Measurements from ENCODE around the gene DMRT1. TPM values are rescaled to one million over a fixed set of nuclear protein-coding genes. Genes with fewer than 3 reads are reported as not detected.
A peak's percentile ranks its signal among the peaks of the same experiment; 100 is the strongest.

Gene DMRT1
- total RNA-seq, 2 donors from 2014 or later, result not detected

DNA sequence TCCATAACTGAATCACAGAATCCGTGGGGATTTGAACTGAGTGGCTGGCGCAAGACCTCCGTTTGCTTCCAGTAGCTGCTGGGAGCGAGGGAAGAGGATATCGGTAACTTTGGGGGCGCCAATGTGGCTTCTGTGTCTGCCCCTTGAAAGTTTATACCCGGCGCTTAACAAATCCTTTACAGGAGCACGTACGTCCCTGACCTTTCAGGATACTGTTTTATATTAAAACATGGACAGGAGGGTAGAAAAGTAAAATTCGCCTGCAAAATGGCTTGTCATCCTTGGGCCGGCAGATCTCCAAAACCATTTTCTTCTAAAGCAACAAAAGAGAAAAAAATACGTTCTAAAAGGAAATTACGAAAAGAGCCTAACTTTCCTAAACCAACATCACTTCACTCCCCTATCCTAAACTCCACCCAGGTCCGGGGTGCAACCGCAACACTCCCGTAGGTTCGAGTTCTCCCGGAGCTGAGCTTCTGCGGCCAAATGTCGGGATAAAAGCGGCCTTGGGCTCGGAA lies 134.3 kb downstream of the DMRT1 start:
- no peak overlapping the region for H3K9ac ChIP-seq (ENCODE audit: low read depth in 2 of 2, low read length in 2 of 2)
- peaks cover 4% of the 10 kb centered on the region for H3K4me1 ChIP-seq
- intact Hi-C loops (cut with DNase I), result no loop called here
- no peak overlapping the region for H3K27ac ChIP-seq
- H3K9me3 ChIP-seq, result no peaks in the 10 kb centered on the region
- no peak overlapping the region for H3K4me3 ChIP-seq
- no peak for TF ChIP-seq CTCF (IDR thresholded peaks at IDR 0.05)
- H3K27me3 ChIP-seq, result peaks cover 94% of the 10 kb centered on the region
- no peaks in the 10 kb centered on the region for H3K36me3 ChIP-seq
- no peak for DNase-seq

- TF ChIP-seq CTCF (IDR thresholded peaks at IDR 0.05), result no peak
- intact Hi-C loops (cut with DNase I), result no loop called here
- H3K9ac ChIP-seq (ENCODE audit: low read depth in 2 of 2, low read length in 2 of 2), result no peak within 1 kb of the TSS
- no peak for DNase-seq
- peaks cover 93% of the 10 kb centered on the region for H3K27me3 ChIP-seq
- H3K36me3 ChIP-seq, result no peaks in the 10 kb centered on the region
- peaks cover 4% of the 10 kb centered on the region for H3K4me1 ChIP-seq
- no peaks in the 10 kb centered on the region for H3K9me3 ChIP-seq
- peak within 1 kb of the TSS; percentile 7 for H3K4me3 ChIP-seq
- H3K27ac ChIP-seq, result no peak within 1 kb of the TSS
These were observed 134.9 kb downstream of the DMRT1 start, which contains the start of gene DMRT3 for GRCh38 chr9:976258-976942. DMRT3 (plus strand) TSS chr9:976655; CDS start chr9:977002, 347 bp downstream.

DNA sequence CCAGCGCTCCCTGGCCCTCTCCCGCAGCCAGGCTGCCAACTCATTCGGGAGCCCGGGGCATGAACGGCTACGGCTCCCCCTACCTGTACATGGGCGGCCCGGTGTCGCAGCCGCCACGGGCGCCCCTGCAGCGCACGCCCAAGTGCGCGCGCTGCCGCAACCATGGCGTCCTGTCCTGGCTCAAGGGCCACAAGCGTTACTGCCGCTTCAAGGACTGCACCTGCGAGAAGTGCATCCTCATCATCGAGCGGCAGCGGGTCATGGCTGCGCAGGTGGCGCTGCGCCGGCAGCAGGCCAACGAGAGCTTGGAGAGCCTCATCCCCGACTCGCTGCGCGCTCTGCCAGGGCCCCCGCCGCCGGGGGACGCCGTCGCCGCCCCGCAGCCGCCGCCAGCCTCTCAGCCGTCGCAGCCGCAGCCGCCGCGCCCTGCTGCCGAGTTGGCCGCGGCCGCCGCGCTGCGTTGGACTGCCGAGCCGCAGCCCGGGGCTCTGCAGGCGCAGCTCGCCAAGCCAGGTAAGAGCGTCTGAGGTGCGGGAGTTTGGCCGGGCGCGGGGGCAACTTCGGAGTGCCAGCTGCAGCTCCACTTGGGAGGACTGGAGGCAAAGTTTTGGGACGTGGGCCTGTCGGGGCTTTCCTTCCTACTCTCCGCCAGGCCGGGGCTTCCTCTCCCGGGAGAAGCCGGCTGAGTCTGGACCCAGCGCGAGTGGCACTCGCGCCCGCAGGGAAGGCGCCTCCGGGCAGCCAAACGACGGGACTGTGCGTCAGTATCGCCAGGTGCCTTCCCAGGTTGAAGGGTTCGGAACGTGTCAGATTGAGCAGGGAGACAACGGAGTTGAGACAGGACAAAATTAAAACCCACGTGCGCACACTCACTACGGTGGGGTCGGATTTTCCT lies 135.7 kb downstream of the DMRT1 start:
- H3K36me3 ChIP-seq, result no peaks in the 10 kb centered on the region
- H3K4me3 ChIP-seq, result peak overlapping the region; percentile 7
- no peak for TF ChIP-seq CTCF (IDR thresholded peaks at IDR 0.05)
- no peaks in the 10 kb centered on the region for H3K9me3 ChIP-seq
- no peak overlapping the region for H3K9ac ChIP-seq (ENCODE audit: low read depth in 2 of 2, low read length in 2 of 2)
- DNase-seq, result no peak
- H3K27me3 ChIP-seq, result peaks cover 93% of the 10 kb centered on the region
- no peaks in the 10 kb centered on the region for H3K4me1 ChIP-seq
- H3K27ac ChIP-seq, result no peak overlapping the region
- intact Hi-C loops (cut with DNase I), result no loop called here

GRCh38 chr9:977838-978830 lies 136.6 kb downstream of the DMRT1 start:
- Histone ChIP-seq H3K36me3 (no peaks in the 10 kb centered on the region), H3K27ac (no peak overlapping the region), H3K9ac (ENCODE audit: low read depth in 2 of 2, low read length in 2 of 2) (no peak overlapping the region), H3K9me3 (no peaks in the 10 kb centered on the region), H3K4me1 (no peaks in the 10 kb centered on the region), H3K27me3 (peaks cover 91% of the 10 kb centered on the region), H3K4me3 (no peak overlapping the region)
- DNase-seq, result no peak
- TF ChIP-seq CTCF (IDR thresholded peaks at IDR 0.05), result no peak
- intact Hi-C loops (cut with DNase I), result no loop called here

GRCh38 chr9:979983-980382 lies 138.5 kb downstream of the DMRT1 start:
- DNase-seq, result no peak
- Histone ChIP-seq H3K27ac (no peak overlapping the region), H3K36me3 (no peaks in the 10 kb centered on the region), H3K9me3 (no peaks in the 10 kb centered on the region), H3K4me1 (no peaks in the 10 kb centered on the region), H3K9ac (ENCODE audit: low read depth in 2 of 2, low read length in 2 of 2) (no peak overlapping the region), H3K4me3 (no peak overlapping the region), H3K27me3 (peaks cover 83% of the 10 kb centered on the region)
- no peak for TF ChIP-seq CTCF (IDR thresholded peaks at IDR 0.05)
- intact Hi-C loops (cut with DNase I), result no loop called here

Measured in colonic mucosa (tissue), 4 donors.